Cardiac muscle cell (in vitro differentiated cells and primary cell): ENCODE measurements around the gene VSTM4. TPM values are rescaled to one million over a fixed set of nuclear protein-coding genes. Genes with fewer than 3 reads are reported as not detected.

Experiments used
- DNase-seq, 2 donors: peaks; one replicate each; pipeline versions ENCODE4 v3.0.0 to v3.0.0-alpha.2; 2010 to 2017; ENCODE audit warnings: low read depth in 1 of 2, low spot score in 1 of 2
- H3K27ac ChIP-seq: fragments of 200-600 bp; sonication (generic); 2 replicates; pipeline ENCODE4 v1.5.1; 2016
- H3K27me3 ChIP-seq: fragments of 200-600 bp; sonication (generic); 2 replicates; pipeline ENCODE4 v1.6.0; 2016; ENCODE audit warnings: control low read depth
- H3K36me3 ChIP-seq: fragments of 200-600 bp; sonication (generic); 2 replicates; pipeline ENCODE4 v1.5.1; 2016; ENCODE audit warnings: control low read depth
- H3K4me1 ChIP-seq: fragments of 200-600 bp; sonication (generic); 2 replicates; pipeline ENCODE4 v1.8.1; 2017; ENCODE audit warnings: low read depth, mild to moderate bottlenecking, mixed run types
- H3K4me3 ChIP-seq: fragments of 200-600 bp; sonication (generic); 2 replicates; pipeline ENCODE4 v1.5.1; 2016; ENCODE audit warnings: mild to moderate bottlenecking
- H3K9me3 ChIP-seq: fragments of 200-600 bp; sonication (generic); 2 replicates; pipeline ENCODE4 v1.5.1; 2017; ENCODE audit warnings: low read depth, mild to moderate bottlenecking, control low read depth
- polyA plus RNA-seq: library from polyadenylated mRNA; unstranded; fragments of >200 nt; fragmentation: Nextera tagmentation; extraction: Ambion mirVana; gene quantifications from 2 replicates; pipeline ENCODE4 v1.2.1, GENCODE V29; 2016
- total RNA-seq: library from RNA; depleted of rRNA; stranded (reverse); fragments of >200 nt; gene quantifications from 2 replicates; pipeline ENCODE4 v1.2.3, GENCODE V29; 2016
- TF ChIP-seq, protein P1 (sequence below): IDR thresholded peaks from 2 replicates; pipeline ENCODE4 v1.5.1; 2012; ENCODE audit warnings: low read depth, mild to moderate bottlenecking, low read length

Gene VSTM4
- total and polyA plus RNA-seq, 2 experiments from 2014 or later: 3.6 to 6.0 TPM

DNA sequence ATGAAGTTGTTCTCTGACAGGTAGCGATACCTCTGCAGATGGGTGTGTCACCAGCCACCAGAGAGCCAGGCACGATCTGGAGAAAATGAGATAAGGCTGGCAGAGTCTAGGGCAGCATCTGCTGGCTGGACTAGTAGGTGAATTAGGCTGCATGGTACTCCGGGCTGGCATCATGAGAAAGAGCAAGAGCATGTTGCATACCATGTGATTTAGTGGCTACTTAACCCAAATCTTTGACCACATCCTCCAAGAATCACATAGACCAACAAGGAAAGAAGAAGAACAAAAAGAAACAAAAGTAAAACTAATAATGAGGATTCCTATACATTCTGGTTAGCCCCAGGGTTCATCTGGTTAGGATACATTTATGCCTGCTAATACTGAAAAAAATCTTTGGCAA, 41.9 kb upstream of the VSTM4 start:
- Histone ChIP-seq H3K27ac (no peak overlapping the region), H3K27me3 (no peaks in the 10 kb centered on the region), H3K36me3 (no peaks in the 10 kb centered on the region), H3K4me1 (no peaks in the 10 kb centered on the region), H3K4me3 (no peak overlapping the region), H3K9me3 (no peaks in the 10 kb centered on the region)
- DNase-seq: no peak
- TF ChIP-seq, protein P1, sequence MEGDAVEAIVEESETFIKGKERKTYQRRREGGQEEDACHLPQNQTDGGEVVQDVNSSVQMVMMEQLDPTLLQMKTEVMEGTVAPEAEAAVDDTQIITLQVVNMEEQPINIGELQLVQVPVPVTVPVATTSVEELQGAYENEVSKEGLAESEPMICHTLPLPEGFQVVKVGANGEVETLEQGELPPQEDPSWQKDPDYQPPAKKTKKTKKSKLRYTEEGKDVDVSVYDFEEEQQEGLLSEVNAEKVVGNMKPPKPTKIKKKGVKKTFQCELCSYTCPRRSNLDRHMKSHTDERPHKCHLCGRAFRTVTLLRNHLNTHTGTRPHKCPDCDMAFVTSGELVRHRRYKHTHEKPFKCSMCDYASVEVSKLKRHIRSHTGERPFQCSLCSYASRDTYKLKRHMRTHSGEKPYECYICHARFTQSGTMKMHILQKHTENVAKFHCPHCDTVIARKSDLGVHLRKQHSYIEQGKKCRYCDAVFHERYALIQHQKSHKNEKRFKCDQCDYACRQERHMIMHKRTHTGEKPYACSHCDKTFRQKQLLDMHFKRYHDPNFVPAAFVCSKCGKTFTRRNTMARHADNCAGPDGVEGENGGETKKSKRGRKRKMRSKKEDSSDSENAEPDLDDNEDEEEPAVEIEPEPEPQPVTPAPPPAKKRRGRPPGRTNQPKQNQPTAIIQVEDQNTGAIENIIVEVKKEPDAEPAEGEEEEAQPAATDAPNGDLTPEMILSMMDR: no peak

DNA sequence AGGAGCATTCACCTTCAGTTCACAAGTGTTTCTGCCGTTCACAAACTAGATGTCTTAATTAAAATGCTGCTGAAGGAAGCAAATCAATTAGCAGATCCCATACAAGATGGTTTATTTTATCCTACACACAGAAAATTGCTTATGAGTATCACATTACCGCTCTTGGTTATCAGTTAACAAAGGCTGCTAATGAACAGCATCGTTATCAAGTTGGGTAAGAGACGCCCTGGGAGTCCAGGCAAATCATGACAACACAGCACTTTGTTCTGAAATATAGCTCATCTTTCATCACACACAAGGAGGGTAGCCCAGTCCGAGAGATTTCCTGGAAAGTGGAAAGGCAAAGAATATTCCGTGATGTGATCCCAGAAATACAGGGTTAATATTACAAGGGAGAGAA, 39.3 kb upstream of the VSTM4 start:
- no peaks in the 10 kb centered on the region for H3K9me3 ChIP-seq
- no peak overlapping the region for H3K27ac ChIP-seq
- H3K4me1 ChIP-seq: no peaks in the 10 kb centered on the region
- TF ChIP-seq, protein P1: no peak
- no peak overlapping the region for H3K4me3 ChIP-seq
- H3K27me3 ChIP-seq: no peaks in the 10 kb centered on the region
- no peak for DNase-seq
- no peaks in the 10 kb centered on the region for H3K36me3 ChIP-seq

DNA sequence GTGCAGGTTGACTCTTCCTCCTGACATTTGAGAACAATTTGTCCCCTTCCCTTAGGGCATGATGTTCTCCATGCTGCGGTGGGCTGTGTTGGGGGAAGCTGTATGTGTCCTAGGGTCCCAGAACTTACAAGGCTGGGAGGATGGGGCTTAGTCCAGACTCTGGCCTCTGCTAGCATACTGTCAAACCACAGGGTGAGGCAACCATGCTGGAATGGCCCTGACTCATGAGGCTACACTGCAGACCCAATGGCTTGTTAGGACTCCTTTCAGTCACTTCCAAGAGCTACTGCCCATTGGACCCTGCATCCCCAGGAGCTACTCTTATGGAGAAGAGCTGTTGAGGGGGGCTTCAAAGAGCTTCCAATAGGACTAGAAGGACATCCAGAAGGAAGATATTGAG, 38.6 kb upstream of the VSTM4 start:
- peak in 1 of 2 donors; percentile 25 for DNase-seq
- TF ChIP-seq, protein P1: no peak
- no peak overlapping the region for H3K27ac ChIP-seq
- no peaks in the 10 kb centered on the region for H3K4me1 ChIP-seq
- no peaks in the 10 kb centered on the region for H3K27me3 ChIP-seq
- no peaks in the 10 kb centered on the region for H3K36me3 ChIP-seq
- H3K9me3 ChIP-seq: no peaks in the 10 kb centered on the region
- no peak overlapping the region for H3K4me3 ChIP-seq

DNA sequence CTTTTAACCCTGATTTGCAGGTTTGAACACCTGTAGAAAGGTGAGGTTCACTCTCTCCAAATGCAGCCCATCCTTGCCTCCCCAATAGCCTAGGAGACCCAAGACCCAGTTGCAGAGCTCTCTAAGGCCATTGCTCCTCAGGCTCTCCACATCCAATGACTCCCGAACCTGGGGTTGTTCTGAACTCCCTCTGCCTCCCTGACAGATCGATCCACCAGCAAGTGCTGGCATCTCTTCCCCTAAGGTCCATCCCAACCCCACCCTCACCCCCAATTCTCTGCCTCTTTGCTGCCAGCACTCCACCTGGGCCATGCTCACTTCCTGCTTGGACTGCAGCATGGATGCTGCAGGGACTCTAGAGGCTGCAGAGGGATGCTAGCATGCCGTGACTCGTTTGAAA, 37.8 kb upstream of the VSTM4 start:
- Histone ChIP-seq H3K36me3 (no peaks in the 10 kb centered on the region), H3K27ac (no peak overlapping the region), H3K9me3 (no peaks in the 10 kb centered on the region), H3K4me1 (no peaks in the 10 kb centered on the region), H3K4me3 (no peak overlapping the region), H3K27me3 (no peaks in the 10 kb centered on the region)
- no peak for DNase-seq
- TF ChIP-seq, protein P1: no peak

DNA sequence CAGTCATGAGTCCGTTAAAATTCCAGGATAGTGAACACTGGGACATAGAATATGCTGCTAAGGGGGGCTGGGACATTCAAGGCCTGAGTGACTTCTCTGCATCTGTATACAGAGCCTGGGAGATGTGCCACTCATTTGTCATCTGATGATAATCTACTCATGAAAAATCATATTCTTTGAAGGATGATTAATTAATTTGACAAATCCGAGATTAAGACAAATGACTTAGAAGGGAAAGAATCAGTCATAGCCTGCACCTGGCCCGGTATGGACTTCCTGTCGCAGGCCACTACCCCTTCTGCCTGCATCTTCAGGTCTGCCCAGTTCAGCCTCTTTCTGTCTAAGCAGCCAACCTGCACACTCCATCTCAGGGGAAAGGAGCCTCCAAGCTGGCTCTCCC, 37.3 kb upstream of the VSTM4 start:
- no peaks in the 10 kb centered on the region for H3K9me3 ChIP-seq
- TF ChIP-seq, protein P1: no peak
- H3K27ac ChIP-seq: no peak overlapping the region
- H3K27me3 ChIP-seq: no peaks in the 10 kb centered on the region
- no peak for DNase-seq
- no peak overlapping the region for H3K4me3 ChIP-seq
- no peaks in the 10 kb centered on the region for H3K36me3 ChIP-seq
- no peaks in the 10 kb centered on the region for H3K4me1 ChIP-seq

DNA sequence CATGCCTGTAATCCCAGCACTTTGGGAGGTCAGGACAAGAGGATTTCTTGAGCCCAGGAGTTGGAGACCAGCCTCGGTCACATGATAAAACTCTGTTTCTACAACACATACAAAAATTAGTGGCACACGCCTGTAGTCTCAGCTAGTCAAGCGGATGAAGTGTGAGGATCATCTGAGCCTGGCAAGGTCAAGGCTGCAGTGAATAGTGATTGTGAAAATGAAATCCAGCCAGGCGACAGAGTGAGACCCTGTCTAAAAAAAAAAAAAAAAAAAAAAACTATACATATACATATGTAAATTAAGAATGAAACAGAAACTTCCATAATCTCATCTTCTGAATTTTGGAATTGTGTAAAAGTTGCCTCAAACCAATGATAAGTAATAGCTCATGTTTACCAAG, 36.7 kb upstream of the VSTM4 start:
- H3K4me1 ChIP-seq: no peaks in the 10 kb centered on the region
- DNase-seq: no peak
- TF ChIP-seq, protein P1: no peak
- H3K27me3 ChIP-seq: no peaks in the 10 kb centered on the region
- H3K4me3 ChIP-seq: no peak overlapping the region
- H3K36me3 ChIP-seq: no peaks in the 10 kb centered on the region
- H3K27ac ChIP-seq: no peak overlapping the region
- no peaks in the 10 kb centered on the region for H3K9me3 ChIP-seq
